ENCODE measurements around the gene SYT12.
"Not testable (repeated sequence)": the region's sequence is repeated elsewhere in the genome, so short reads cannot be mapped to it uniquely, and the experiment has no call there.

The SYT12 gene, protein sequence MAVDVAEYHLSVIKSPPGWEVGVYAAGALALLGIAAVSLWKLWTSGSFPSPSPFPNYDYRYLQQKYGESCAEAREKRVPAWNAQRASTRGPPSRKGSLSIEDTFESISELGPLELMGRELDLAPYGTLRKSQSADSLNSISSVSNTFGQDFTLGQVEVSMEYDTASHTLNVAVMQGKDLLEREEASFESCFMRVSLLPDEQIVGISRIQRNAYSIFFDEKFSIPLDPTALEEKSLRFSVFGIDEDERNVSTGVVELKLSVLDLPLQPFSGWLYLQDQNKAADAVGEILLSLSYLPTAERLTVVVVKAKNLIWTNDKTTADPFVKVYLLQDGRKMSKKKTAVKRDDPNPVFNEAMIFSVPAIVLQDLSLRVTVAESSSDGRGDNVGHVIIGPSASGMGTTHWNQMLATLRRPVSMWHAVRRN

DNA sequence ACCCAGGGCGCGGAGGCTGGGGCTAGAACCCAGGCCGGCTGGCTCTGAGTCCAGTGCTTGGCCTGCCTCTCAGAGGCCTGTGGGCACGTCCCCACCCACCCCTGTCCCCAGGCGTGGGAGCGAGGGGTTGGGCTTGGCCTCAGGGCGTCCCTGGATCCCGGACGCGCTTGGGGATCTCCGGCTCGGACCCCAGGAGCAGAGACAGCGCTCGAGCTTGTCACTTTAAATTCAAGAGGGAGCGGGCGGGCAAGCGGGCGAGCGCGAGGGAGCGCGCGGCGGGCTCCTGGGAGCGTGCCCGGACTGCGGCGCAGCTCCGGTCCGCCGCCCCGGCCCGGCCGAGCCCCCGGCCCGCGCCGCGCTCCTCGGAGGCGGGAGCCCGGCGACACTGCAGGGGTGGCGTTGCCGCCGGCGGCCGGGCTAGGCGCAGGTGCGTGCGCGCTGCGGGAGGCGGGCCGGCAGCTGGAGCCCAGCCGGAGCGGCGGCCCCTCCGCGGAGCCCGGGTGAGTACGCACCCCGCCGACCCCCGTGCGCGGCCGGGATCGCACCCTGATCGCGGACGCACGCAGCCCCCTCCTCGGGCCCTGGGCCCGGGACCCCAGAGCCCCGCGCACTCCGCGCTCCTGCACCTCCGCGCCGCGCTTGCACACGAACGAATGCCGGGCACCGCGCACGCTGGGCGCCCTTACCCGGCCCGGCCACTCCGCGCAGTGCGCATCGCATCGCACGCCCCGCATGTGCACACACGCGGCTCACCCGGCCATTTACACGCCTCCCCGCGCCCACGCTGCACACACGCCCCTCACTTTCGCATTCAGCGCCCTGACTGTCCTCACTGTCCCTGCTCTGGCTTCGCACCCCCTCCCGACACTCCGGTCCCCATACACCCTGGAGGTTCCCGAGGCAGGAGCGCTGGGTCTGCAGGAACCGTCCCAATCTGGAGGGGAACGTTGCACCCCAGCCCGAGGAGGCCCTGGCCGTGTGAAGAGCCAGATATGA is at the start of gene SYT12:
SYT12 (plus strand) TSS at position 174 of the 996 bp plus-strand sequence. CDS start 7,011 bp downstream, outside the sequence.
- no peak for DNase-seq

DNA sequence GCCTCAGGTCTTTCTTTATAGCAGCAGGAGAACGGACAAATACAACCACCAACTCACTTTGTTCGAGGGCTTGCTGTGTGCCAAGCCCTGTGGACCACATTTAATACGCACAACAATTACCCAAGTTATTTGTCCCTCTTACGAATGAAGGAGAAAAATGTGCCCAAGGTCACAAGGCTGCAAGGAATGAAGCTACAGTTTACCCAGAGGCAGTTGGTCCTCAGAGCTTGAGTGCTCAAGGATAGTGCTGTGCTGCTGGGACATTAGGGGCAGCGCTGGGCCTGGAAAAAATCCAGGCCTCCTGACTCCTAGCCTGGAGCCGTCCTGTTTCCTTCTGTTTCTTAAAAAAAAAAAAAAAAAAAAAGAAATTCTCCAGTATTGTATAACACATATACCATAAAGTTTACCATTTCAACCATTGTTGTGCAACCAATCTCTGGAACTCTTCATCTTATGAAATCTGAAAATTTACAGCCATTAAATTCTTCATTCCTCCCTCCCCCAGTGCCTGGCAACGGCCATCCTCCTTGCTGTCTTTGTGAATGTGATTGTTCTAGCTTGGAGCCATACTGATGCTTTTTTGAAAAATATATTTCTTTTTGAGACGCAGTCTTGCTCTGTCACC is 48.9 kb upstream of the SYT12 start:
- no peak for DNase-seq

DNA sequence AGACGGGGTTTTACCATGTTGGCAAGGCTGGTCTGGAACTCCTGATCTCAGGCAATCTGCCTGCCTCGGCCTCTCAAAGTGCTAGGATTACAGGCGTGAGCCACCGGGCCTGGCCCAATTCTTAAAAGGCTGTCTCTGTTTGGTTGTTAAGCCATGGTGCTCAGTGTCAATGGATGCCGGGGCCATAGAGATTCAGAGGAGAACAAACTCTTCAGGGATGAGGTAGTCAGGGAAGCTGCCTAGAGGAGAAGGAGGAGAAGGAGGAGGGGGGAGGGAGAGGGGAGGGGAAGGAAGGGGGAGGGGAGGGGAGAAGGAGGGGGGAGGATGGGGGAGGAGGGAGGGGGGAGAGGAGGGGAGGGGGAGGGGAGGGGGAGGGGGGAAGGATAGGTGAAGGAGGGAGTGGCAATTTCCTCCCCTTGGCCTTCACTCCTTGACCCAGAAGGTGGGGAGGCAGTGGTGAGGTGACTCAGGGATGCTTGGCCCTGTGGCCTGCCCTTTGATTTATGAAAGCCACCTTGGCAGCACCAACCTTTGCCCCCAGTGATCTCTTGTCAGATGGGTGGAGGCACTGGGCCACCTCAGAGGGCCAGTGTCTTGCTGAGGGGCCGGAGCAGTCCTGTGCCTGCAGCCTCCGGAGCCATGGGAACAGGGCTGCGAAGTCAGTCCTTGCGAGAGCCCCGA is 48.1 kb upstream of the SYT12 start, which contains the start of gene C11orf86:
C11orf86 (plus strand) TSS at position 581 of the 681 bp plus-strand sequence; CDS start at position 640, 59 bp downstream.
- DNase-seq, result no peak

DNA sequence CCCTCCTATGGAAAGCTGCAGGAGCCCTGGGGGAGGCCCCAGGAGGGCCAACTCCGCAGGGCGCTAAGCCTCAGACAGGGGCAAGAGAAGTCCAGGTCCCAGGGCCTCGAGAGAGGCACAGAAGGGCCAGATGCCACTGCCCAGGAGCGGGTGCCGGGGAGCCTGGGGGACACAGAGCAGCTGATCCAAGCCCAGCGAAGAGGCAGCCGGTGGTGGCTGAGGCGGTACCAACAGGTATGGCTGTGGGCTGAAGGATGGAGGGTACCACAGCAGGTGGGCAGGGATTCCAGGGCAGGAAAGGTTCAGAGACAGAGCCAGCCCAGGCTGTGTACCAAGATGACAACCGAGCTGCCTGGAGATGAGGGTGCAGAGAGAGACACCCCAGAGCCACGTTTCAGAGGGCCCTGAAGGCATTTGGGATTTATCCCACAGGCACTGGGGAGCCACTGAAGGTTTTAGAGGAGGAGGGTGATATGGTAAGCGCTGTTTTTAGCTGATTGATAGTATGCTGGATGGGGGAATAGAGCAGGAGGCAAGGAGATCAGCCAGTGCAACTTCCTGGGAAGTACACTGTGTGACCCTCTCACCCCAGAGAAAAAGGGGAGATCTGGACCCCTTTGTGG is 47.4 kb upstream of the SYT12 start:
- no peak for DNase-seq

DNA sequence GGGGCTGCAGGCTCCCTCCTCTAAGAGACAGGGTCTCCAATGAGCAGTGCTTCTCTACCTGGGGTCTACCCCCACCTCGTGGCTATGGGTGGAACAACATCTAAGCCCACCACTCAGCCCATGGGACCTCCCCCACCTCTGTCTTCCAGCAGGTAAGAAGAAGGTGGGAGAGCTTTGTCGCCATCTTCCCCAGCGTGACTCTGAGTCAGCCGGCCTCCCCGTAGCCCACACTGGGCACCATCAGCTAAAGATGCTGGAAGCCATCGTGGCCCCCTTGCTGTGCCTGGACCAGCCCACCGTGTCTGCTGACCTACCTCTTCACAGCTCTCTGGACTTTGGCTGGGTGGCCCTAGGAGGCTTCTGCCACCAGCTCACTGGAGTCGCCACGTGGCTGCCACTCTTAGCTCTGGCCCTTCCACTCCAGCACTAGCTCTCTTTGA is 46.9 kb upstream of the SYT12 start:
- DNase-seq, result no peak

DNA sequence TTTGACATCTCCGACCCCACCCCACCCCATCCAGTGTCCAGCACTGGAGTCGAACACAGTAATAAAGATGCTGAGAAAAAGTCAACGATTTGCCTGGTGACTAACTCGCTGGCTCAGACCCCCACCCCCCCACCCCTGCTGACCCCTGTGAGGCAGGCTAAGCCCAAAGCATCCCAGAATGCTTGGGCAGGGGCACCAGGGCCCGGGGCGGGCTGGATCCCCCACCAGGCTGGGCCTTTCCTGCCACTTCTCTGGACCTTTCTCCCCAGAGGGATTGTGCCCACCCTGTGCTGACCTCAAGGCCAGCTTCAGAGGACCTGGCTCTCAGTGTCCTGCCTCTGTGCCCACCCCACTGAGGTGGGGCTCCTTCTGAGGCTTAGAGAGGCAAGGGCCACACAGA is 46.0 kb upstream of the SYT12 start:
- DNase-seq, result no peak

DNA sequence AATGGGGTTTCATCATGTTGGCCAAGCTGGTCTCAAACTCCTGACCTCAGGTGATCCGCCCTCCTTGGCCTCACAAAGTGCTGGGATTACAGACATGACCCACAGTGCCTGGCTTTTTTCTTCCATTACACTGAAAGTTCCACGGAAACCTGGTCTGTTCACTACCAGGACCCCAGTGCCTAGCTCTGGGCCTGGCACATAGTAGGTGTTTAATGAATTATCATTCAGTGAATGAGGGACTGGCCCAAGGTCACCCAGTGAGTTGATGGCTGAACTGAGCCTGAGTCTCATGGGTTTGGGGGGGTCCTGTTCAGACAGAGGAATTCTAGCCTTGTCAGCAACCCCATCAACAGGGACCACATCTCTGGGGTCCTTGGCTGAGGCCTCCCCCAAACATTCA is 44.7 kb upstream of the SYT12 start:
- no peak for DNase-seq

DNA sequence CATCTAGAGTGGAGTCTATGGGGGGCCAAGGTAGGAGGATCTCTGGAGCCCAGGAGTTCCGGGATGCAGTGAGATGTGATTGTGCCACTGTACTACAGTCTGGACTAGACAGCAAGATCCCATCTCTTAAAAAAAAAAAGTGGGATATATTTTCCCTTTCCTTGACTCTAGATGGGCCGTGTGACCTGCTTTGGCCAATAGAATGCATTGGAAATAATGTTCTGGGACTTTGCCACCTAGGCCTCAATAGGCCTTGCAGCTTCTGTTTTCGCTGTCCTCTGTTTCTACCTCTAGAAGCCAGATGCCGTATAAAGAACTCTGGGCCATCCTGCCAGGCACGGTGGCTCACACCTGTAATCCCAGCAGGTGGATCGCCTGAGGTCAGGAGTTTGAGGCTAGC is 44.2 kb upstream of the SYT12 start:
- no peak for DNase-seq

DNA sequence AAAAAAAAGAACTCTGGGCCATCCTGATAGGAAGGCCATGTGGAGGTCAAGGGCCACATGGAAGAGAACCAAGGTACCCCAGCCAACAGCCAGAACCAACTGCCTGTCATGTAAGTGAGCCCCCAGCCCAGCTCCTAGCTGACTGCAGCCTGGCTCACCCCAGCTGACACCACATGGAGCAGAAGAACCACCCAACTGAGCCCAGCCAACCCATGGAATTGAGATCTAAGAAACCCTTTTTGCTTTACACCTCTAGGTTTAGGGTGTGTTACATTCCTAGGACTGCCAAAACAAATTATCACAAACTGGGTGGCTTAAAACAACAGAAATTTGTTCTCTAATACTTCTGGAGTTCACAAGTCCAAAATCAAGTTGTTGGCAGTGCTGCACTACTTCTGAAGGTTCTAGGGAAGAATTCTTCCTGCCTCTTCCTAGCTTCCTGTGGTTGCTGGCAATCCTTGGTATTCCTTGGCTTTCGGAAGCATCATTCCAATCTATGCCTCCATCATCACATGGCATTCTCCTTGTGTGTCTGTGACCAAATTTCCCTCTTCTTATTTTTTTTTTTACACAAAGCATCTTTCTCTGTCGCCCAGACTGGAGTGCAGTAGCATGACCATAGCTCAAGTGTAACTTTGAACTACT is 43.5 kb upstream of the SYT12 start:
- DNase-seq, result no peak

DNA sequence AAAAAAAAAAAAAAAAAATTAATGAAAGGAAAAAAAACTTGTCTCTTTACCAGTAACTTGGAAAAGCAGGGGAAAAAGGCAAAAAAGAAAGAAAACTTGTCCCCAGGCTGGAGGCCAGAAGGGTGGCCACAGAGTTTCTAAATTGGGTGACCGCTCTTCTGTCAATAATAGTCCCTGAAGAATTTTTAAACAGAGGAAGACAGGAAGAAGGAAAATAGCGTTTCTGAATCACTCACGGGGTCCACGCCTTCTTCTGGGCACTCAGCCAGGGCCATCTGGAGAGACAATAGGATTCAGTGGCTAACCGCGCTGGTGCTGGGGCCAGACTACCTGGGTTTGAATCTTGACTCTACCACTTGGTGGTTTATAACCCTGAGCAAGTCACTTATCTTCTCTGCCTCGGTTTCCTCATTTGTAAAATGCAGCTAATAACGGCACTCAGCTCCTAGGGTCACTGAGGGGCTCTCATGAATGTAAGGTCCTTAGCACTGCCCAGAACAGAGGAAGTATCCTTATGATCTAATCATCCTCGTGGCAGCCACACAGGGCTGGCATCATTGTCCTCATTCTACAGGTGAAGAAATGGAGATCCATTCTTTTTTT is 40.9 kb upstream of the SYT12 start:
- no peak for DNase-seq

DNA sequence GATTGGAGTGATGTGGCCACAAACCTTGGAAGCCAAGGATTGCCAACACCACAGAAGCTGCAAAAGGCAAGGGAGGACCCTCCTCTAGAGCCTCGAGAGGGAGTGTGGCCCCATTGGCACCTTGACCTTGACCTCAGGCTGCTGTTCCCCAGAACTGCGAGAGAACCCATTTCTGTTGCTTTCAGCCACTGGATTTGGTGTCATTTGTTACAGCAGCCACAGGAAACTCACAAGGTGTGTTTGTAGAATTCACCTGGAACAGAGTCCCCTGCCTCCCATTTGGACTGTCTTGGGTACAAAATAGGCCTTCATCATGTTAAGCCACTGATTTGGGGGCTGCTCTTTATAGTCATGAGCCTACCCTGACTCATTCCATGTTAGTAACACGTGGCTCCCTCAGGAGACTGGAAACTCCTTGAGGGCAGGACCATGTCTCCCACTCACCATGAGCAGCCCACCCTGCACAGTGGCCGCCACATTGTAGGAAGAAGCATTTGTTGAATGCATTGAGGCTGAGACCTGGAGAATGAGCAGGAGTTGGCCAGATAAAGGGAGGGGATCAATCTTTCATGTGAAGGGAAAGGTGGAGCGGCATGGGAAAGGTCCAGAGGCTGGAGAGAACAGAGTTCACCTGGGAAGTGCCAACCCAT is 39.5 kb upstream of the SYT12 start:
- DNase-seq, result no peak

DNA sequence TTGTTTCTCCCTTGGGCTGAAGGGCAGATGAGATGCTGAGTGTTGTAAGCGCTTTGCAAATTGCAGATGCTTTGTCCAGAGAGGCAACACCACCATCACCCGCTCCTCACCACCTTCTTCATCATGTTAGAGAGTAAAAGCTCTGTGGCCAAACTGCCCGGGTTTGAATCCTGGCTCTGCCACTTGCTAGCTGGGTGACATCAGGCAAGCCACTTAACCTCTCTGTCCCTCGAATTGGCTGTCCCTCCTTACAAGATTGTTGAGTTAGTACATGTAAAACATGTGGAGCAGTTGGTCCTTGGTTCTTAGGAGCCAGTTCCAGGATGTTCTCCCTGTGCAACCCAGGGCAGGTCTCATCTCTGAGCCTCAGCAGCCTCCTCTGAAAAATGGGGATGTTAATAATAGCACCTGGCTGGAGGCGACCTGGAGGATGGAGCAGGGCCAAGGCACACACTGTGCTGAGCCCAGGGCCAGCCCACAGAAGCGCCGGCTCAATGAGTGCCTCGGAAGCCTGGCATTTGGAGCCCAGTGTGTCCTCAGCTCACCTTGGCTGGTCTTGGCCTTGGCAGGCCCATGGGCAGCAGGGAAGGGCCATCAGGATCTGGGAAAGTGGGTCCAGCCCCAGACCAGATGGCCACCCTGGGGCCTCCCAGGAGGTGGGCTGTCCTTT is 37.3 kb upstream of the SYT12 start:
- DNase-seq, result no peak

DNA sequence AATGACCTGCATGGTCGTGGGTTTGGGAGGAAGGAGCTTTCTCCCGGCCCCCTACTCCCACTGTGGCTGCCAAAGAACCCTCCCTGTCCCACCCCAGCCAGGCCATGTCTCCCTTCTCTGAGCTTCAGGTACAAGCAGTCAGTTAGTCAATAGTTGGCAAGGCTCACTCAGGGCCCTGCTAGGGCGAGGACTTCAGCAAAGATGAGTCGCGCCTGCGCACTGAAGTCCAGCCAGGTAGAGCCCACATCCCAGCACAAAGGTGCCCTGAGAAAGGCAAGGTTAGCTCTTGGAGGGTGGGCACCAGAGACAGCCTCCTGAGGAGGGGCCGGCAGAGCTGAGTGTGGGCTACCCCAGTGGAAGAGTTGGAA is 36.8 kb upstream of the SYT12 start:
- no peak for DNase-seq

DNA sequence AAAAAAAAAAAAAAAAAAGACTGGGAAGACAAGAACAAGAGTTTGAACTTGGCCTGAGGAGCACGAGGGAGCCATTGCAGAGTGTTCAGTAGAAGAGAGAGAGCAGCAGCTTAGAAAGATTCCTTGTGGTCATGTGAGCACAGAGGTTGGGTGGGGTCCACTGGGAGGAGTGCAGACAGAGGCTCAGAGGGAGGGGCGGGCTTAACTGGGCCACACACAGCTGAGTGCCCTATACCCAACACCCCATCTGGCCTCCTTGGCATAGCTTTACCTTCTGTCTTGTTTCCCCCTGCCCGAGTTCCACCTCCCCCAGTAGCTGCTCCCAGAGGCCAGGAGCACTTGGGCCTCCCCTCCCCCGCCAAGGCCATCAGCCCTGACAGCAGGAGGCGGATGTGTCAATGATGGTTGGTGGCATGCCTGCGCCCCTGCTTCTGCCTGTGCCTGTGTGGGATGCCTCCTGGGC is 35.7 kb upstream of the SYT12 start:
- DNase-seq, result no peak

DNA sequence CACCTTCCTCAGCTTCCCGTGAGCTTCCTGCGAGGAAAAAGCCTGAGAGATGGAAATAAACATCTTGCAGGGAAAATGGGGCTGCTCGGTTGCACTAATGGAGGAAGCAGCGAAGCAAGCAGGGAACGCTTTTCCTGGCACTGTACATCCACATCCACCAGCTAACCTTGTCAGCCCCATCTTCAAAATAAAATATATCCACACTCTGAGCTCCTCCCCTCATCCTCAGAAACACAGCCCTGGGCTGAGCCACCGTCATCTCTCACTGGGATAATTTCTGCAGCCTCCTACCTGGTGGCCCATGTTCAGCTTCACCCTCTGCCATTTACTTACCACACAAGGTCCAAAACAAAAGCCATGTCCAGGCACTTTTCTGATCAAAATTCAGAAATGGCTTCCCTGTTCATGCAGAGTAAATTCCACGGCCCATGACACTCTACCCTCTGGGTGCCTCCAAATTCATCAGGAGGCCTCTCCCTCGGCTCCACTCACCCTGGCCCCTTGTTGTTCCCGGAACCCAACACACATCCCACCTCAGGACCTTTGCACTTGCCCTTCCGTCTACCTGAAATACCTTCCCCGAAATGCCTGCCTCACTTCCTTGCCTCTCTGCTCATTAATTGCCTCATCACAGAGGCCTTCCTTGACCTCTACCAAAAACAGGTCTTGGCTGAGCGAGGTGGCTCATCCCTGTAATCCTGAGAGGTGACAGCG is 34.9 kb upstream of the SYT12 start:
- DNase-seq, result no peak

DNA sequence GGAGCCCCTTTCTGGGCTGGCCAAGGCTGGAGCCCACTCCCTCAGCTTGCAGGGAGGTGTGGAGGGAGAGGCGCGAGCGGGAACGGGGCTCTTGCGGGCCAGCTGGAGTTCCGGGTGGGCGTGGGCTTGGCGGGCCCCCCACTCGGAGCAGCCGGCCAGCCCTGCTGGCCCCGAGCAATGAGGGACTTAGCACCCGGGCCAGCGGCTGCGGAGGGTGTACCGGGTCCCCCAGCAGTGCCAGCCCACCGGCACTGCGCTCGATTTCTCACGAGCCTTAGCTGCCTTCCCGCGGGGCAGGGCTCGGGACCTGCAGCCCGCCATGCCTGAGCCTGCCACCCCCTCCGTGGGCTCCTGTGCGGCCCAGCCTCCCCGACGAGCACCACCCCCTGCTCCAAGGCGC is 34.2 kb upstream of the SYT12 start:
- DNase-seq, result not testable (repeated sequence)

DNA sequence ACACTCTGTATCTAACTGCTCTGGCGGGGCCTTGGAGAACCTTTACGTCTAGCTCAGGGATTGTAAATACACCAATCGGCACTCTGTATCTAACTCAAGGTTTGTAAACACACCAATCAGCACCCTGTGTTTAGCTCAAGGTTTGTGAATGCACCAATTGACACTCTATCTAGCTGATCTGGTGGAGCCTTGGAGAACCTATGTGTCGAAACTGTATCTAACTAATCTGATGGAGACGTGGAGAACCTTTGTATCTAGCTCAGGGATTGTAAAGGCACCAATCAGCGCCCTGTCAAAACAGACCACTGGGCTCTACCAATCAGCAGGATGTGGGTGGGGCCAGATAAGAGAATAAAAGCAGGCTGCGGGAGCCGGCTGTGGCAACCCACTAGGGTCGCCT is 33.6 kb upstream of the SYT12 start:
- not testable (repeated sequence) for DNase-seq

DNA sequence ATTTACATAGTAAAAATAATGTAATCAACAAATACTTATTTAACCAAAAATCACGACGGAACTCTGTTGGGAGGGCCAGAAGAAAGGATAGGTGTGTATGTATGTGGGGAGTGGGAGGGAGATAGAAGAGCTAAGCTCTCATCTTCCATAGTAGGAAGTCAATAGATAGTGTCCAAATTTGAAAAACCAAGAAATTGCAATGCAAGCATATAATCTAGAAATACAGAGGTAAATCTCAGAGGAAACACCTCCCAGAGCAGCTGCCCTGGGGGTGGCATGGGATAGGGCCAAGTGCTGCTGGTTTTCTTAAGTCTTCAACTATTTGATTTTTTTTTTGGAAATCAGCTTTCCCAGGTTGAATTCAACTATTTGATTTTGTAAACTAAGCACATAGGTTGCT is 30.9 kb upstream of the SYT12 start:
- no peak for DNase-seq

DNA sequence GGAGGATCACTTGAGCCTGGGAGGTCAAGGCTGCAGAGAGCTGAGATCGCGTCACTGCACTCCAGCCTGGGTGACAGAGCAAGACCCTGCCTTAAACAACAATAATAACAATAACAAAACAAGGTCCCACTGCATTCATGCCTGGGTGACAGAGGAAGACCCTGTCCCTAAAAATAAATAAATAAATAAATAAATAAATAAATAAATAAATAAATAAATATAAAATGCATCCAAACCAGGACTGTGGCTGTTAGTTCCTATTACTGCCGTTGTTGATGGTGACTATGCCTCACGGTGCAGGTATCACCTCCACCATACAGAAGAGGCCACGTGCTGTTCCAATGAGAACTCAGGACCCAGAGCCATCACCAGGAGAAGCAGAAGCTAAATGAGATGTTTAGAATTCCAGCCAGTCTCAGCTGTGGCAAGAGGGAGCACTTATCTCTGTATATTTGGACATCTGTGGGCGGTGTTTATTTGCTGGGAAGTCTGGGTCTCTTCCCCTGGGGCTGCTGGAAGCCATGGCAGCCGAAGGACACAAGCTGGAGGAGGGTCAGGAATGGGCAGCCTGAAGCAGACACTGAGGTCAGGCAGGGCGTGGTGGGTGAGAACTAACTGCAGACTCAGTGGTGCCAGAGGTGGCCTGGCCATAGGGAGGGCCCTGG is 26.2 kb upstream of the SYT12 start:
- no peak for DNase-seq
